Measurements from ENCODE around the gene RNF149. TPM values are rescaled to one million over a fixed set of nuclear protein-coding genes. Genes with fewer than 3 reads are reported as not detected.

Gene RNF149
- polyA plus RNA-seq, 2 of the 4 experiments (the other 2 are of a cell fraction), result 28.8 to 34.8 TPM

- Histone ChIP-seq H3K4me3 (no peak overlapping the region), H3K4me1 (peaks cover 3% of the 10 kb centered on the region; the same call in 2 of the 3 replicates), H3K27ac (no peak overlapping the region), H3K9me3 (no peaks in the 10 kb centered on the region), H3K4me2 (no peak overlapping the region)
- FAIRE-seq (no peak), DNase-seq (ENCODE audit: low read depth in 1 of 2, low spot score in 1 of 2) (no peak), ATAC-seq (no peak)
- WGBS (ENCODE audit: missing lambda C conversion rate), result 96% methylated on average over 8 of the region's 8 CpGs
- ChIA-PET CTCF (no interaction called here), POLR2A (interaction anchor here (0.9 kb wide), 1 partner anchor 36 kb away, joined by 3 read pairs; the partner anchor contains the start of gene RNF149)
- TF ChIP-seq NFE2L2 (conservative IDR thresholded peaks at IDR 0.05; ENCODE audit: low read length), result no peak
- TF ChIP-seq, protein P1, sequence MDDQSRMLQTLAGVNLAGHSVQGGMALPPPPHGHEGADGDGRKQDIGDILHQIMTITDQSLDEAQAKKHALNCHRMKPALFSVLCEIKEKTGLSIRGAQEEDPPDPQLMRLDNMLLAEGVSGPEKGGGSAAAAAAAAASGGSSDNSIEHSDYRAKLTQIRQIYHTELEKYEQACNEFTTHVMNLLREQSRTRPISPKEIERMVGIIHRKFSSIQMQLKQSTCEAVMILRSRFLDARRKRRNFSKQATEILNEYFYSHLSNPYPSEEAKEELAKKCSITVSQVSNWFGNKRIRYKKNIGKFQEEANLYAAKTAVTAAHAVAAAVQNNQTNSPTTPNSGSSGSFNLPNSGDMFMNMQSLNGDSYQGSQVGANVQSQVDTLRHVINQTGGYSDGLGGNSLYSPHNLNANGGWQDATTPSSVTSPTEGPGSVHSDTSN (IDR thresholded peaks at IDR 0.05), result no peak
- TF ChIP-seq, protein P2, sequence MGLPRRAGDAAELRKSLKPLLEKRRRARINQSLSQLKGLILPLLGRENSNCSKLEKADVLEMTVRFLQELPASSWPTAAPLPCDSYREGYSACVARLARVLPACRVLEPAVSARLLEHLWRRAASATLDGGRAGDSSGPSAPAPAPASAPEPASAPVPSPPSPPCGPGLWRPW (IDR thresholded peaks at IDR 0.05), result no peak
- no peak for TF ChIP-seq RAD21 (conservative IDR thresholded peaks at IDR 0.05 in 1 of 2, IDR thresholded peaks at IDR 0.05 in 1 of 2)
- TF ChIP-seq, protein P3, sequence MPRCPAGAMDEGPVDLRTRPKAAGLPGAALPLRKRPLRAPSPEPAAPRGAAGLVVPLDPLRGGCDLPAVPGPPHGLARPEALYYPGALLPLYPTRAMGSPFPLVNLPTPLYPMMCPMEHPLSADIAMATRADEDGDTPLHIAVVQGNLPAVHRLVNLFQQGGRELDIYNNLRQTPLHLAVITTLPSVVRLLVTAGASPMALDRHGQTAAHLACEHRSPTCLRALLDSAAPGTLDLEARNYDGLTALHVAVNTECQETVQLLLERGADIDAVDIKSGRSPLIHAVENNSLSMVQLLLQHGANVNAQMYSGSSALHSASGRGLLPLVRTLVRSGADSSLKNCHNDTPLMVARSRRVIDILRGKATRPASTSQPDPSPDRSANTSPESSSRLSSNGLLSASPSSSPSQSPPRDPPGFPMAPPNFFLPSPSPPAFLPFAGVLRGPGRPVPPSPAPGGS (IDR thresholded peaks at IDR 0.05), result no peak
- TF ChIP-seq MAFK (IDR thresholded peaks at IDR 0.05; ENCODE audit: partially characterized antibody), result no peak
- TF ChIP-seq POLR2AphosphoS2 (conservative IDR thresholded peaks at IDR 0.05; ENCODE audit: low read length), result no peak
- no peak for TF ChIP-seq EHMT2 (IDR thresholded peaks at IDR 0.05; ENCODE audit: low read depth)
- no peak for TF ChIP-seq FOSL2 (IDR thresholded peaks at IDR 0.05)
- TF ChIP-seq FOSL2 (CRISPR knock-in tag; IDR thresholded peaks at IDR 0.05), result no peak
- TF ChIP-seq ZFP36 (IDR thresholded peaks at IDR 0.05; ENCODE audit: borderline replicate concordance, partially characterized antibody), result no peak
- no peak for TF ChIP-seq HOXB5 (CRISPR knock-in tag; IDR thresholded peaks at IDR 0.05)
- no peak for TF ChIP-seq CBX2 (IDR thresholded peaks at IDR 0.05; ENCODE audit: borderline replicate concordance, low read depth)
- no peak for TF ChIP-seq RCOR1 (IDR thresholded peaks at IDR 0.05; ENCODE audit: low read depth, low read length)
- no peak for TF ChIP-seq CEBPB (IDR thresholded peaks at IDR 0.05)
- no peak for TF ChIP-seq ZC3H11A (IDR thresholded peaks at IDR 0.05)
- no peak for TF ChIP-seq SMC3 (IDR thresholded peaks at IDR 0.05)
- no peak for TF ChIP-seq E2F6 (IDR thresholded peaks at IDR 0.05; ENCODE audit: borderline replicate concordance, low read depth)
- no peak for TF ChIP-seq FOSB (CRISPR knock-in tag; IDR thresholded peaks at IDR 0.05)
- TF ChIP-seq NR3C1 (IDR thresholded peaks at IDR 0.05), result no peak
Measured at GRCh38 chr2:101273056-101273455, 35.4 kb downstream of the RNF149 start.

- Histone ChIP-seq H3K27ac (no peak overlapping the region), H3K4me2 (no peak overlapping the region), H3K9me3 (no peaks in the 10 kb centered on the region), H3K4me3 (no peak overlapping the region), H3K4me1 (peaks cover 5% of the 10 kb centered on the region)
- ChIA-PET CTCF (interaction anchor here (0.6 to 0.7 kb wide), 4 partner anchors 38 to 391 kb away, joined by 3 to 4 read pairs (median 4); no protein-coding TSS in a partner anchor), POLR2A (no interaction called here)
- ATAC-seq (no peak), FAIRE-seq (no peak), DNase-seq (ENCODE audit: low read depth in 1 of 2, low spot score in 1 of 2) (no peak)
- WGBS (ENCODE audit: missing lambda C conversion rate), result 79% methylated on average over 3 of the region's 3 CpGs
- no peak for TF ChIP-seq RFX5 (IDR thresholded peaks at IDR 0.05)
- no peak for TF ChIP-seq KDM1A (IDR thresholded peaks at IDR 0.05; ENCODE audit: low read depth)
- TF ChIP-seq, protein P2 (IDR thresholded peaks at IDR 0.05), result no peak
- TF ChIP-seq BHLHE40 (IDR thresholded peaks at IDR 0.05; ENCODE audit: low read depth, low read length), result no peak
- TF ChIP-seq FOSL2 (IDR thresholded peaks at IDR 0.05), result no peak
- TF ChIP-seq FOSL2 (CRISPR knock-in tag; IDR thresholded peaks at IDR 0.05), result no peak
- TF ChIP-seq MAZ (IDR thresholded peaks at IDR 0.05; ENCODE audit: borderline replicate concordance, low read depth, low read length), result no peak
- no peak for TF ChIP-seq SREBF2 (IDR thresholded peaks at IDR 0.05)
- TF ChIP-seq, protein P1 (IDR thresholded peaks at IDR 0.05), result no peak
- TF ChIP-seq HOXA7 (CRISPR knock-in tag; IDR thresholded peaks at IDR 0.05), result no peak
- TF ChIP-seq HEYL (CRISPR knock-in tag; IDR thresholded peaks at IDR 0.05), result no peak
- TF ChIP-seq ZNF302 (CRISPR knock-in tag; IDR thresholded peaks at IDR 0.05), result no peak
Measured at GRCh38 chr2:101272045-101272784, 36.3 kb downstream of the RNF149 start.
